ENCODE results near the gene BMERB1. TPM values are rescaled to one million over a fixed set of nuclear protein-coding genes. Genes with fewer than 3 reads are reported as not detected.

Gene BMERB1
- total RNA-seq, 1 experiment from 2014 or later = 80.0 TPM

- DNase-seq (ENCODE audit: low read depth, low spot score) (no peak), ATAC-seq (peak; percentile 36)
- Histone ChIP-seq H3K27me3 (ENCODE audit: control insufficient read depth, insufficient read depth, low read length) (no peaks in the 10 kb centered on the region), H3K27ac (ENCODE audit: low read length) (peak overlapping the region; percentile 84), H3K4me1 (ENCODE audit: control insufficient read depth, insufficient read depth, low read length) (peaks cover 39% of the 10 kb centered on the region), H3K36me3 (ENCODE audit: control insufficient read depth, insufficient read depth, low read length) (no peaks in the 10 kb centered on the region), H3K9me3 (ENCODE audit: control insufficient read depth, insufficient read depth, low read depth, low read length) (no peaks in the 10 kb centered on the region), H3K4me3 (ENCODE audit: low read depth in 2 of 2, low read length in 2 of 2) (peak overlapping the region; percentile 71 to 81)
- CTCF ChIA-PET = interaction anchor here (0.6 kb wide), 1 partner anchor 94 kb away, joined by 4 read pairs; no protein-coding TSS in a partner anchor
- TF ChIP-seq SIN3A (IDR thresholded peaks at IDR 0.05; ENCODE audit: borderline replicate concordance, insufficient read depth, low read depth, low read length) = no peak
- TF ChIP-seq POLR2AphosphoS5 (IDR thresholded peaks at IDR 0.05; ENCODE audit: low read depth, low read length) = no peak
- TF ChIP-seq, protein P1, sequence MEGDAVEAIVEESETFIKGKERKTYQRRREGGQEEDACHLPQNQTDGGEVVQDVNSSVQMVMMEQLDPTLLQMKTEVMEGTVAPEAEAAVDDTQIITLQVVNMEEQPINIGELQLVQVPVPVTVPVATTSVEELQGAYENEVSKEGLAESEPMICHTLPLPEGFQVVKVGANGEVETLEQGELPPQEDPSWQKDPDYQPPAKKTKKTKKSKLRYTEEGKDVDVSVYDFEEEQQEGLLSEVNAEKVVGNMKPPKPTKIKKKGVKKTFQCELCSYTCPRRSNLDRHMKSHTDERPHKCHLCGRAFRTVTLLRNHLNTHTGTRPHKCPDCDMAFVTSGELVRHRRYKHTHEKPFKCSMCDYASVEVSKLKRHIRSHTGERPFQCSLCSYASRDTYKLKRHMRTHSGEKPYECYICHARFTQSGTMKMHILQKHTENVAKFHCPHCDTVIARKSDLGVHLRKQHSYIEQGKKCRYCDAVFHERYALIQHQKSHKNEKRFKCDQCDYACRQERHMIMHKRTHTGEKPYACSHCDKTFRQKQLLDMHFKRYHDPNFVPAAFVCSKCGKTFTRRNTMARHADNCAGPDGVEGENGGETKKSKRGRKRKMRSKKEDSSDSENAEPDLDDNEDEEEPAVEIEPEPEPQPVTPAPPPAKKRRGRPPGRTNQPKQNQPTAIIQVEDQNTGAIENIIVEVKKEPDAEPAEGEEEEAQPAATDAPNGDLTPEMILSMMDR (IDR thresholded peaks at IDR 0.05) = no peak
- no peak for TF ChIP-seq REST (IDR thresholded peaks at IDR 0.05; ENCODE audit: insufficient read depth in 1 of 2, low read depth in 2 of 2, low read length in 1 of 2)
- TF ChIP-seq TCF7L2 (IDR thresholded peaks at IDR 0.05; ENCODE audit: low read depth, low read length) = no peak
- in situ Hi-C loops (cut with HindIII; ENCODE audit: low pct_unique_long_range_greater_than_20kb, low sequenced_read_pairs) = no loop called here
- BruUV-seq (replicated peaks) = TSS peak; percentile 70
- POLR2A ChIA-PET = interaction anchor here (0.6 kb wide), 2 partner anchors 157 to 819 kb away, joined by 3 to 9 read pairs; no protein-coding TSS in a partner anchor
- intact Hi-C loops (cut with micrococcal nuclease; ENCODE audit: unreplicated experiment) = loop anchor here (10.0 kb wide), 1 partner anchor 159 kb away; no protein-coding TSS in a partner anchor
Observed at GRCh38 chr16:15435216-15435864, 952 bp downstream of the BMERB1 start.

DNA sequence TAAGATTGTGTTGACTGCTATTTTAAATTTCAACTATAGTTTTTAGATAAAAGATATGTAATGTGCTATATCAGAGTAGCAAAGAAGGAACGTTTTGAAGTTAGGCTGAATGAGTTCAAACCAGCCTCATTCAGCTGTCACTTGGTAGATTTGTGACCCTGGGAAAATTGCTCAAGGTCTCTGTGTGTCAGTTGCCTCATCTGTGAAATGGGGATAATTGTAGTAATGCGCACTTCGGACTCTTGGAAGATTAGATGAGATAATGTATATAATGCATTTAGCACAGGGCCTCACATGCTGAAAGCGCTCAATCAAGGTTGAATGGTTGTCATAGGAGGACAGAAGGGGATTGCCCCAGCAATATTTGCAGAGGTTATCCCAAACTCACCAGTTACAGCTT, 4.7 kb downstream of the BMERB1 start:
- CTCF ChIA-PET = no interaction called here
- in situ Hi-C loops (cut with HindIII; ENCODE audit: low pct_unique_long_range_greater_than_20kb, low sequenced_read_pairs) (no loop called here), intact Hi-C loops (cut with micrococcal nuclease; ENCODE audit: unreplicated experiment) (loop anchor here (10.0 kb wide), 1 partner anchor 156 kb away; no protein-coding TSS in a partner anchor)
- BruUV-seq (replicated peaks) = TSS peak; percentile 8
- Histone ChIP-seq H3K4me1 (ENCODE audit: control insufficient read depth, insufficient read depth, low read length) (peaks cover 50% of the 10 kb centered on the region), H3K27ac (ENCODE audit: low read length) (peak overlapping the region; percentile 85), H3K36me3 (ENCODE audit: control insufficient read depth, insufficient read depth, low read length) (no peaks in the 10 kb centered on the region), H3K27me3 (ENCODE audit: control insufficient read depth, insufficient read depth, low read length) (no peaks in the 10 kb centered on the region), H3K9me3 (ENCODE audit: control insufficient read depth, insufficient read depth, low read depth, low read length) (no peaks in the 10 kb centered on the region), H3K4me3 (ENCODE audit: low read depth in 2 of 2, low read length in 2 of 2) (no peak overlapping the region)
- TF ChIP-seq REST (IDR thresholded peaks at IDR 0.05; ENCODE audit: insufficient read depth in 1 of 2, low read depth in 2 of 2, low read length in 1 of 2) (no peak), TCF7L2 (IDR thresholded peaks at IDR 0.05; ENCODE audit: low read depth, low read length) (no peak), SIN3A (IDR thresholded peaks at IDR 0.05; ENCODE audit: borderline replicate concordance, insufficient read depth, low read depth, low read length) (no peak), POLR2AphosphoS5 (IDR thresholded peaks at IDR 0.05; ENCODE audit: low read depth, low read length) (no peak)
- TF ChIP-seq, protein P1 (IDR thresholded peaks at IDR 0.05) = no peak
- POLR2A ChIA-PET = no interaction called here
- DNase-seq (ENCODE audit: low read depth, low spot score) (no peak), ATAC-seq (no peak)
